Measurements from ENCODE around the gene DLST. TPM values are rescaled to one million over a fixed set of nuclear protein-coding genes. Genes with fewer than 3 reads are reported as not detected.
A peak's percentile ranks its signal among the peaks of the same experiment; 100 is the strongest.

The DLST gene
- total RNA-seq, result 68.7 and 69.4 TPM in 2 replicates
- polyA plus RNA-seq, result 5.6 and 10.8 TPM in 2 replicates

DNA sequence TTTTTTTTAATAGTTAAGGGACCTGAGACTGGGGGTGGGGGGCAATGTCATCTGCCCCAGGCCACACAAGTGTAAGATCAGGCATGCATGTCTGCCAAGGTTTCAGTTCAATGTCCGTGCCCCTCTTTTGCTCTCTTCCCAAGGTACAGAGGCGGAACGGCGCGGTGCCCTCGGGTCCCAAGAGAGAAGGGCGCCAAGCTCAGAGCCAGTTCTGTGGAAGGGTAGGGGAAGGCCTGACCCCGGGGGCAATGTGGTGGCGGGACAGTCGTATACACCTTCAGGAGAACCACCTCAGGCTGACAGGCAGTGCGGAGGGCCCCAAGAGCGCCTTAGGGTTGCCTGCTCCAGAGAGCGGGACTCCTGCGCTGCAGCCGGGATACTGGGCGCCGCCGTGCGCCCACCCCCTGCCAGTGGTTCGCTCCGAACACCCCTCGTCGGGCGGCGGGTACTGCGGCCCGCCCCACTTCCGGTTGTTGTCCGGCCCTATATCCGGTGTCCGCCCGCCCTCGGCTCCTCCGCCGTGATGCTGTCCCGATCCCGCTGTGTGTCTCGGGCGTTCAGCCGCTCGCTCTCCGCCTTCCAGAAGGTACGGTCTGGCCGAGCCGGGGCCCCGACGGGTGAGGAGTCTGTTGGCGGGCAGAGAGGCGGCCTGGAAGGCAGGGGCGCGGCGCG is at the start of gene DLST:
TSS of gene DLST (plus strand) at position 486 of the 672 bp plus-strand sequence. CDS start at position 524, 38 bp downstream.
- Histone ChIP-seq H3K4me3 (peak within 1 kb of the TSS; percentile 96), H3K4me2 (peak within 1 kb of the TSS; percentile 91), H4K20me1 (ENCODE audit: insufficient read depth, poor library complexity, severe bottlenecking) (peaks cover 39% of the 10 kb centered on the region), H3K9me3 (ENCODE audit: low read depth) (no peaks in the 10 kb centered on the region), H3K27ac (peak within 1 kb of the TSS; percentile 98), H3K79me2 (peaks cover 46% of the 10 kb centered on the region), H2AFZ (peak within 1 kb of the TSS; percentile 99), H3K4me1 (ENCODE audit: insufficient read depth) (peaks cover 25% of the 10 kb centered on the region), H3K9me2 (replicated peaks; ENCODE audit: insufficient read depth) (no peaks in the 10 kb centered on the region), H3K36me3 (replicated peaks; ENCODE audit: insufficient read depth, low read depth) (no peaks in the 10 kb centered on the region), H3K27me3 (no peaks in the 10 kb centered on the region)
- DNase-seq (ENCODE audit: low spot score), result peak; percentile 94
- WGBS (ENCODE audit: low lambda C conversion rate, missing lambda C conversion rate), result under 1% methylated on average over 39 of the region's 53 CpGs
- TF ChIP-seq EZH2 (IDR thresholded peaks at IDR 0.05; ENCODE audit: borderline replicate concordance) (no peak), EZH2phosphoT487 (IDR thresholded peaks at IDR 0.05; ENCODE audit: low read depth, severe bottlenecking, unreplicated experiment) (no peak)
- TF ChIP-seq, protein P1, sequence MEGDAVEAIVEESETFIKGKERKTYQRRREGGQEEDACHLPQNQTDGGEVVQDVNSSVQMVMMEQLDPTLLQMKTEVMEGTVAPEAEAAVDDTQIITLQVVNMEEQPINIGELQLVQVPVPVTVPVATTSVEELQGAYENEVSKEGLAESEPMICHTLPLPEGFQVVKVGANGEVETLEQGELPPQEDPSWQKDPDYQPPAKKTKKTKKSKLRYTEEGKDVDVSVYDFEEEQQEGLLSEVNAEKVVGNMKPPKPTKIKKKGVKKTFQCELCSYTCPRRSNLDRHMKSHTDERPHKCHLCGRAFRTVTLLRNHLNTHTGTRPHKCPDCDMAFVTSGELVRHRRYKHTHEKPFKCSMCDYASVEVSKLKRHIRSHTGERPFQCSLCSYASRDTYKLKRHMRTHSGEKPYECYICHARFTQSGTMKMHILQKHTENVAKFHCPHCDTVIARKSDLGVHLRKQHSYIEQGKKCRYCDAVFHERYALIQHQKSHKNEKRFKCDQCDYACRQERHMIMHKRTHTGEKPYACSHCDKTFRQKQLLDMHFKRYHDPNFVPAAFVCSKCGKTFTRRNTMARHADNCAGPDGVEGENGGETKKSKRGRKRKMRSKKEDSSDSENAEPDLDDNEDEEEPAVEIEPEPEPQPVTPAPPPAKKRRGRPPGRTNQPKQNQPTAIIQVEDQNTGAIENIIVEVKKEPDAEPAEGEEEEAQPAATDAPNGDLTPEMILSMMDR (IDR thresholded peaks at IDR 0.05; ENCODE audit: poor library complexity), result no peak

DNA sequence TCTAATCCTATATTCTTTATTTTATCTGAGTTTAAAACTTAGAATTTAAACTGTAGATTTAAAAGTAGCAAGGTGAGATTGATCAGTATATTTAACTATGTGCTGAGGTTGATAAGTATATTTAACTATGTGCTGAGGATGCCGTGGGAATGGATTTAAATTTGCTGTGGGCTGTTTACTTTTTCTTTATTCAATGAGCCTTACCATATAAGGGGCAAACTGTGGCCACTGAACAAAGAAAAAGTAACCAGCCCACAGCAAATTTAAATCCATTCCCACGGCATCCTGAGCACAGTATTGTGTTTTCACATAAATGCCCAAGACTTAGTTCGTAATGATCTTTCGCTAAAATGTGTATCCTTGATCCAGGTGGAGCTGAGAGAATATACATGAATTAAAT is 48.9 kb upstream of the DLST start:
- no peak overlapping the region for H3K4me2 ChIP-seq
- H3K27me3 ChIP-seq, result no peaks in the 10 kb centered on the region
- no peaks in the 10 kb centered on the region for H4K20me1 ChIP-seq (ENCODE audit: insufficient read depth, poor library complexity, severe bottlenecking)
- TF ChIP-seq, protein P1 (IDR thresholded peaks at IDR 0.05; ENCODE audit: poor library complexity), result no peak
- TF ChIP-seq EZH2 (IDR thresholded peaks at IDR 0.05; ENCODE audit: borderline replicate concordance) (no peak), EZH2phosphoT487 (IDR thresholded peaks at IDR 0.05; ENCODE audit: low read depth, severe bottlenecking, unreplicated experiment) (no peak)
- H3K79me2 ChIP-seq, result no peaks in the 10 kb centered on the region
- H2AFZ ChIP-seq, result no peak overlapping the region
- peaks cover 7% of the 10 kb centered on the region for H3K4me1 ChIP-seq (ENCODE audit: insufficient read depth)
- 78% methylated on average over 4 of the region's 4 CpGs for WGBS (ENCODE audit: low lambda C conversion rate, missing lambda C conversion rate)
- H3K4me3 ChIP-seq, result no peak overlapping the region
- H3K27ac ChIP-seq, result no peak overlapping the region
- H3K9me3 ChIP-seq (ENCODE audit: low read depth), result no peaks in the 10 kb centered on the region
- no peaks in the 10 kb centered on the region for H3K9me2 ChIP-seq (replicated peaks; ENCODE audit: insufficient read depth)
- no peak for DNase-seq (ENCODE audit: low spot score)
- no peaks in the 10 kb centered on the region for H3K36me3 ChIP-seq (replicated peaks; ENCODE audit: insufficient read depth, low read depth)

- Histone ChIP-seq H3K4me2 (no peak overlapping the region), H3K4me1 (ENCODE audit: insufficient read depth) (no peaks in the 10 kb centered on the region), H3K9me2 (replicated peaks; ENCODE audit: insufficient read depth) (no peaks in the 10 kb centered on the region), H3K79me2 (no peaks in the 10 kb centered on the region), H3K27me3 (no peaks in the 10 kb centered on the region), H3K36me3 (replicated peaks; ENCODE audit: insufficient read depth, low read depth) (no peaks in the 10 kb centered on the region), H4K20me1 (ENCODE audit: insufficient read depth, poor library complexity, severe bottlenecking) (no peaks in the 10 kb centered on the region), H3K9me3 (ENCODE audit: low read depth) (no peaks in the 10 kb centered on the region), H3K27ac (peak overlapping the region; percentile 45), H3K4me3 (no peak overlapping the region), H2AFZ (no peak overlapping the region)
- TF ChIP-seq EZH2 (IDR thresholded peaks at IDR 0.05; ENCODE audit: borderline replicate concordance) (no peak), EZH2phosphoT487 (IDR thresholded peaks at IDR 0.05; ENCODE audit: low read depth, severe bottlenecking, unreplicated experiment) (no peak)
- TF ChIP-seq, protein P1 (IDR thresholded peaks at IDR 0.05; ENCODE audit: poor library complexity), result no peak
- 75% methylated on average over 5 of the region's 5 CpGs for WGBS (ENCODE audit: low lambda C conversion rate, missing lambda C conversion rate)
- DNase-seq (ENCODE audit: low spot score), result peak; percentile 9
Measured at GRCh38 chr14:74834692-74835392, 46.9 kb upstream of the DLST start.

All from hepatocyte (in vitro differentiated cells).